ENCODE measurements around the gene ABHD11. TPM values are rescaled to one million over a fixed set of nuclear protein-coding genes. Genes with fewer than 3 reads are reported as not detected.

Gene ABHD11
- total and polyA plus RNA-seq, 9 of the 15 experiments (the other 6 are each of a cell fraction or from before 2014, with no cell fraction given): 7.7 to 44.2 (median 18.9) TPM

- TF ChIP-seq ZBTB40 (IDR thresholded peaks at IDR 0.05) (no peak), ZBTB40 (CRISPR knock-in tag; IDR thresholded peaks at IDR 0.05) (no peak), PHF8 (IDR thresholded peaks at IDR 0.05; ENCODE audit: borderline replicate concordance, low read length) (no peak), KDM4B (IDR thresholded peaks at IDR 0.05; ENCODE audit: borderline replicate concordance in 2 of 2, low read depth in 1 of 2) (no peak), REST (IDR thresholded peaks at IDR 0.05; ENCODE audit: borderline replicate concordance) (no peak), REST (CRISPR knock-in tag; IDR thresholded peaks at IDR 0.05; ENCODE audit: low read depth) (no peak)
- TF ChIP-seq, protein P1, sequence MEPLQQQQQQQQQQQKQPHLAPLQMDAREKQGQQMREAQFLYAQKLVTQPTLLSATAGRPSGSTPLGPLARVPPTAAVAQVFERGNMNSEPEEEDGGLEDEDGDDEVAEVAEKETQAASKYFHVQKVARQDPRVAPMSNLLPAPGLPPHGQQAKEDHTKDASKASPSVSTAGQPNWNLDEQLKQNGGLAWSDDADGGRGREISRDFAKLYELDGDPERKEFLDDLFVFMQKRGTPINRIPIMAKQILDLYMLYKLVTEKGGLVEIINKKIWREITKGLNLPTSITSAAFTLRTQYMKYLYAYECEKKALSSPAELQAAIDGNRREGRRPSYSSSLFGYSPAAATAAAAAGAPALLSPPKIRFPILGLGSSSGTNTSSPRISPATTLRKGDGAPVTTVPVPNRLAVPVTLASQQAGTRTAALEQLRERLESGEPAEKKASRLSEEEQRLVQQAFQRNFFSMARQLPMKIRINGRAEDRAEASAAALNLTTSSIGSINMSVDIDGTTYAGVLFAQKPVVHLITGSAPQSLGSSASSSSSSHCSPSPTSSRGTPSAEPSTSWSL (CRISPR knock-in tag; IDR thresholded peaks at IDR 0.05; ENCODE audit: borderline replicate concordance): no peak
These were observed 40.3 kb upstream of the ABHD11 start (continued) for GRCh38 chr7:73778801-73779389.

Measured in K562 (cell line).